K562 (cell line): ENCODE measurements around the gene B3GALT5. TPM values are rescaled to one million over a fixed set of nuclear protein-coding genes. Genes with fewer than 3 reads are reported as not detected.

Source experiments
- ATAC-seq: fragments of 200-7000 bp; cut with Tn5 transposase; 3 replicates; pipeline ENCODE4 v1.9.1; 2020; ENCODE audit warnings: moderate library complexity
- BruUV-seq: library from RNA; stranded (reverse); fragments of 400-500 nt; replicated peaks from 2 replicates; lab custom pipeline; 2021; lab: Mats Ljungman, UMichigan
- CTCF ChIA-PET: fragments of 300-600 bp; formaldehyde crosslinking; extraction: SDS; loops from one replicate; lab custom pipeline; 2021; ENCODE audit warnings: low intra/inter-chr PET ratio; lab: Yijun Ruan, JAX
- POLR2A ChIA-PET: fragments of 300-600, 350-650 bp; sonication (Branson Sonifier 250); formaldehyde crosslinking; extraction: SDS; loops from one replicate; lab custom pipeline; 2021; ENCODE audit warnings: antibody characterized with exemption, inconsistent platforms; lab: Yijun Ruan, JAX
- DNase-seq, 4 experiments: peaks; one replicate each; pipeline versions ENCODE4 v3.0.0 to v3.0.0-alpha.2; 2011 to 2018; ENCODE audit warnings: low spot score in 3 of 4, mixed read lengths in 3 of 4; ENCODE audit errors: extremely low read depth in 1 of 4
- FAIRE-seq: peaks from 2 replicates; lab custom pipeline; 2011; peaks lifted over from hg19 to GRCh38; lab: Jason Lieb, UNC
- H2AFZ ChIP-seq: 2 replicates; pipeline ENCODE4 v1.6.0; 2011; ENCODE audit warnings: low read depth, low read length, control low read depth, inconsistent platforms
- H3K27ac ChIP-seq: fragments of 200-600 bp; 3 replicates; pipeline ENCODE4 v1.8.0; 2011; ENCODE audit warnings: low read depth, mild to moderate bottlenecking, control low read depth, inconsistent platforms, low read length, moderate library complexity, mixed read lengths; ENCODE audit errors: extremely low read depth
- H3K27me3 ChIP-seq, 2 experiments: fragments of 300-600 bp in 1 of 2; 2 replicates in 1 of 2; 3 replicates in 1 of 2; pipeline versions ENCODE4 v1.6.0 to v1.8.0; 2011; ENCODE audit warnings: inconsistent platforms in 2 of 2, low read length in 2 of 2, mild to moderate bottlenecking in 1 of 2, mixed read lengths in 1 of 2, moderate library complexity in 1 of 2; ENCODE audit not compliant: control insufficient read depth in 2 of 2, insufficient read depth in 2 of 2
- H3K36me3 ChIP-seq: fragments of 300-600 bp; 3 replicates; pipeline ENCODE4 v1.8.0; 2011; ENCODE audit warnings: mild to moderate bottlenecking, low read length, inconsistent platforms; ENCODE audit not compliant: control insufficient read depth, insufficient read depth
- H3K4me1 ChIP-seq, 2 experiments: fragments of 200-600 bp in 1 of 2; replicated peaks in 1 of 2; 2 replicates in 1 of 2; 3 replicates in 1 of 2; pipeline versions ENCODE4 v1.5.1 to v1.8.0; 2011; ENCODE audit warnings: inconsistent platforms in 2 of 2, low read length in 2 of 2, mild to moderate bottlenecking in 1 of 2, mixed read lengths in 1 of 2, moderate library complexity in 1 of 2; ENCODE audit not compliant: control insufficient read depth in 2 of 2, insufficient read depth in 2 of 2
- H3K4me2 ChIP-seq: 2 replicates; pipeline ENCODE4 v1.6.1; 2011; ENCODE audit warnings: low read length, control low read depth, inconsistent platforms, mixed read lengths; ENCODE audit not compliant: insufficient read depth
- H3K4me3 ChIP-seq: fragments of 200-600 bp; sonication (generic), shearing (Covaris generic); 2 replicates; pipeline ENCODE4 v1.5.1; 2016; ENCODE audit warnings: control low read depth, inconsistent platforms
- H3K79me2 ChIP-seq: fragments of 200-600 bp; 3 replicates; pipeline ENCODE4 v1.8.0; 2011; ENCODE audit warnings: low read length, inconsistent platforms; ENCODE audit not compliant: control insufficient read depth, insufficient read depth
- H3K9ac ChIP-seq, 2 experiments: 2 replicates each; pipeline versions ENCODE4 v1.6.0 to v1.6.1; 2011; ENCODE audit warnings: low read depth in 2 of 2, low read length in 2 of 2, control low read depth in 1 of 2, inconsistent platforms in 1 of 2, mild to moderate bottlenecking in 1 of 2, mixed read lengths in 1 of 2; ENCODE audit not compliant: insufficient read depth in 1 of 2
- H3K9me1 ChIP-seq: one replicate; pipeline ENCODE4 v1.6.0; 2011; ENCODE audit warnings: inconsistent platforms, mild to moderate bottlenecking, low read length, moderate library complexity; ENCODE audit not compliant: control insufficient read depth, insufficient read depth
- H3K9me3 ChIP-seq: replicated peaks from 2 replicates; pipeline ENCODE4 v1.5.1; 2011; ENCODE audit warnings: low read depth, low read length, inconsistent platforms; ENCODE audit not compliant: control insufficient read depth, insufficient read depth
- H4K20me1 ChIP-seq: replicated peaks from 2 replicates; pipeline ENCODE4 v1.6.1; 2011; ENCODE audit warnings: low read length, inconsistent platforms, mixed read lengths; ENCODE audit not compliant: control insufficient read depth, insufficient read depth
- C11orf30 ChIP-seq: fragments of 450-650 bp; IDR thresholded peaks from 2 replicates; pipeline ENCODE4 v1.6.1; 2016; ENCODE audit warnings: low read depth, mild to moderate bottlenecking
- E2F3 ChIP-seq: fragments of 250-450 bp; sonication (Bioruptor Pico); IDR thresholded peaks from 2 replicates; pipeline ENCODE4 v1.4.0; 2020; ENCODE audit warnings: mild to moderate bottlenecking
- FOXJ3 ChIP-seq: sonication (generic); formaldehyde crosslinking; IDR thresholded peaks from 2 replicates; pipeline ENCODE4 v1.4.0; 2020; ENCODE audit warnings: mild to moderate bottlenecking, missing genetic modification reagents
- MYBL2 ChIP-seq, 2 experiments: fragments of 450-650 bp in 1 of 2; sonication (generic) in 1 of 2; formaldehyde crosslinking in 1 of 2; IDR thresholded peaks; 2 replicates each; pipeline versions ENCODE4 v1.6.1 to v1.8.1; 2017 to 2022; ENCODE audit warnings: borderline replicate concordance in 1 of 2, inconsistent platforms in 1 of 2, low read depth in 1 of 2, mild to moderate bottlenecking in 1 of 2, missing genetic modification reagents in 1 of 2, moderate library complexity in 1 of 2
- SPI1 ChIP-seq: IDR thresholded peaks from 2 replicates; pipeline ENCODE4 v1.6.1; 2011; ENCODE audit warnings: low read depth, low read length, control low read depth, borderline replicate concordance
- TFAM ChIP-seq: fragments of 250-450 bp; sonication (Bioruptor Pico); conservative IDR thresholded peaks from 2 replicates; pipeline ENCODE4 v1.5.0; 2021; ENCODE audit warnings: mild to moderate bottlenecking, moderate library complexity
- ZBTB17 ChIP-seq: fragments of 450-650 bp; formaldehyde crosslinking; IDR thresholded peaks from 2 replicates; pipeline ENCODE4 v1.4.0; 2020; ENCODE audit warnings: mild to moderate bottlenecking
- ZNF589 ChIP-seq: fragments of 200-800 bp; sonication (Bioruptor generic); IDR thresholded peaks from 2 replicates; pipeline ENCODE4 v1.6.1; 2016; ENCODE audit warnings: low read depth, missing genetic modification characterization, missing compliant biosample characterization
- ZNF76 ChIP-seq: fragments of 250-450 bp; sonication (Bioruptor Pico); IDR thresholded peaks from 2 replicates; pipeline ENCODE4 v1.4.0; 2020; ENCODE audit warnings: mild to moderate bottlenecking, moderate library complexity, borderline replicate concordance
- WGBS: fragments of 100-300 bp; shearing (Covaris generic); methylation state at CpG from one replicate; pipeline ENCODE4 v1.1.6; 2016; ENCODE audit warnings: low coverage, mixed read lengths; ENCODE audit not compliant: insufficient coverage; ENCODE audit errors: missing lambda C conversion rate; 5-methylcytosine and 5-hydroxymethylcytosine counted together
- in situ Hi-C: fragments of 300-500 bp; cut with MboI; formaldehyde crosslinking; loops from 4 replicates; pipeline ENCODE4 v1.15.0; 2018; ENCODE audit warnings: inconsistent platforms, mixed read lengths
- intact Hi-C: fragments of 100-400 bp; cut with micrococcal nuclease; formaldehyde crosslinking; loops from 2 replicates; pipeline ENCODE4 v1.14.2; 2022
- polyA plus RNA-seq, 8 experiments: library from polyadenylated mRNA; depleted of rRNA in 4 of 8; stranded (reverse) in 5 of 8; unstranded in 3 of 8; fragments of >200 nt; fragmentation: Nextera tagmentation in 2 of 8; fragmentation: Illumina TruSeq in 1 of 8; extraction: Ambion mirVana in 2 of 8; extraction: Trizol in 1 of 8; gene quantifications; 2 replicates each; pipeline versions ENCODE4 v1.2.1 to v1.2.3, GENCODE V29; 2011 to 2014; ENCODE audit warnings: inconsistent platforms in 1 of 8, missing spikeins in 1 of 8
- total RNA-seq, 7 experiments: library from RNA; depleted of rRNA in 6 of 7; stranded (reverse); fragments of >200 nt in 6 of 7; fragmentation: Illumina TruSeq in 2 of 7; extraction: Trizol in 2 of 7; gene quantifications; 2 replicates each; pipeline versions ENCODE4 v1.2.1 to v1.2.3, GENCODE V29; 2011 to 2021; ENCODE audit warnings: low replicate concordance in 1 of 7
- TF ChIP-seq, protein P1 (sequence below), 2 experiments: fragments of 250-450 bp in 1 of 2; fragments of 450-650 bp in 1 of 2; sonication (Bioruptor Pico) in 1 of 2; IDR thresholded peaks; 2 replicates each; pipeline versions ENCODE4 v1.6.1 to v1.8.0; 2016 to 2021; ENCODE audit warnings: mild to moderate bottlenecking in 2 of 2, moderate library complexity in 2 of 2, missing compliant biosample characterization in 1 of 2, missing genetic modification characterization in 1 of 2
- TF ChIP-seq, protein P2 (sequence below), 2 experiments: fragments of 450-650 bp; IDR thresholded peaks; 2 replicates each; pipeline ENCODE4 v1.6.1; 2016; ENCODE audit warnings: mild to moderate bottlenecking in 2 of 2, borderline replicate concordance in 1 of 2, low read depth in 1 of 2, moderate library complexity in 1 of 2

Gene B3GALT5
- total and polyA plus RNA-seq, 9 of the 15 experiments (the other 6 are each of a cell fraction or from before 2014, with no cell fraction given), result 0.02 TPM; not detected in 8

DNA sequence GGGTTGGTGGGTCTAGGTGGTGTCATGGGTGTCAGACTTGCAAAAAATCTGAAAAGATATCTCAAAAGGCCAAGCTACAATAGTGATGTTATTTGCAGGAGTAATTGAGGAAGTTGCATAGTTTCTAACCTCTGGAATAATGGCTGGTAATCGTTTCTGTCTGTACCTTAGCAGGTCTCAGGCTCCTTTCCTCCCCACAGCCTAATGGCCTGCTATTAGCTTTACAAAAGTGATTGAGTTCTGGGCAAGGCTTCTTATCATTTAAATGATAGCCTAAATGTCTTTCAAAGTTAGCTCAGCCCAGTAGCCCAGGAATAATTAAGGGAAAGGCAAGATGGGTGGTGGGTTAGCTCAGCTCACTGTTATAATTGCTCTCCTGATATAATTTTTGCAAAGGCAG lies 94.6 kb downstream of the B3GALT5 start:
- H2AFZ ChIP-seq, result no peak overlapping the region
- no peak overlapping the region for H3K4me3 ChIP-seq
- H3K36me3 ChIP-seq, result no peaks in the 10 kb centered on the region
- intact Hi-C loops (no loop called here), in situ Hi-C loops (no loop called here)
- no peaks in the 10 kb centered on the region for H3K79me2 ChIP-seq
- H3K9ac ChIP-seq, result no peak overlapping the region
- H3K4me2 ChIP-seq, result no peak overlapping the region
- no peak overlapping the region for H3K27ac ChIP-seq
- ChIA-PET POLR2A (interaction anchor here (0.6 to 1.1 kb wide), 3 partner anchors 15 to 188 kb away, joined by 3 to 5 read pairs (median 3); no protein-coding TSS in a partner anchor), CTCF (no interaction called here)
- BruUV-seq, result no TSS peak
- H4K20me1 ChIP-seq, result no peaks in the 10 kb centered on the region
- H3K9me3 ChIP-seq, result no peaks in the 10 kb centered on the region
- FAIRE-seq (no peak), ATAC-seq (no peak), DNase-seq (no peak)
- WGBS, result 0% methylated on average over 1 of the region's 1 CpG
- H3K9me1 ChIP-seq, result no peaks in the 10 kb centered on the region
- H3K4me1 ChIP-seq, result no peaks in the 10 kb centered on the region
- peaks cover 0 to 10% of the 10 kb centered on the region in 2 experiments; a peak in 1 of 5 replicates for H3K27me3 ChIP-seq
- TF ChIP-seq, protein P1, sequence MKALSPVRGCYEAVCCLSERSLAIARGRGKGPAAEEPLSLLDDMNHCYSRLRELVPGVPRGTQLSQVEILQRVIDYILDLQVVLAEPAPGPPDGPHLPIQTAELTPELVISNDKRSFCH (CRISPR knock-in tag; IDR thresholded peaks at IDR 0.05), result no peak
- TF ChIP-seq, protein P1 (tag; IDR thresholded peaks at IDR 0.05), result no peak
- TF ChIP-seq E2F3 (CRISPR knock-in tag), result no peak
- TF ChIP-seq FOXJ3 (CRISPR knock-in tag), result no peak
- TF ChIP-seq MYBL2 (IDR thresholded peaks at IDR 0.05; ENCODE audit: low read depth), result no peak
- TF ChIP-seq MYBL2 (CRISPR knock-in tag; IDR thresholded peaks at IDR 0.05; ENCODE audit: borderline replicate concordance), result no peak
- no peak for TF ChIP-seq ZBTB17 (CRISPR knock-in tag)
- TF ChIP-seq ZNF76 (CRISPR knock-in tag), result no peak
- TF ChIP-seq ZNF589 (CRISPR knock-in tag), result no peak
- TF ChIP-seq, protein P2, sequence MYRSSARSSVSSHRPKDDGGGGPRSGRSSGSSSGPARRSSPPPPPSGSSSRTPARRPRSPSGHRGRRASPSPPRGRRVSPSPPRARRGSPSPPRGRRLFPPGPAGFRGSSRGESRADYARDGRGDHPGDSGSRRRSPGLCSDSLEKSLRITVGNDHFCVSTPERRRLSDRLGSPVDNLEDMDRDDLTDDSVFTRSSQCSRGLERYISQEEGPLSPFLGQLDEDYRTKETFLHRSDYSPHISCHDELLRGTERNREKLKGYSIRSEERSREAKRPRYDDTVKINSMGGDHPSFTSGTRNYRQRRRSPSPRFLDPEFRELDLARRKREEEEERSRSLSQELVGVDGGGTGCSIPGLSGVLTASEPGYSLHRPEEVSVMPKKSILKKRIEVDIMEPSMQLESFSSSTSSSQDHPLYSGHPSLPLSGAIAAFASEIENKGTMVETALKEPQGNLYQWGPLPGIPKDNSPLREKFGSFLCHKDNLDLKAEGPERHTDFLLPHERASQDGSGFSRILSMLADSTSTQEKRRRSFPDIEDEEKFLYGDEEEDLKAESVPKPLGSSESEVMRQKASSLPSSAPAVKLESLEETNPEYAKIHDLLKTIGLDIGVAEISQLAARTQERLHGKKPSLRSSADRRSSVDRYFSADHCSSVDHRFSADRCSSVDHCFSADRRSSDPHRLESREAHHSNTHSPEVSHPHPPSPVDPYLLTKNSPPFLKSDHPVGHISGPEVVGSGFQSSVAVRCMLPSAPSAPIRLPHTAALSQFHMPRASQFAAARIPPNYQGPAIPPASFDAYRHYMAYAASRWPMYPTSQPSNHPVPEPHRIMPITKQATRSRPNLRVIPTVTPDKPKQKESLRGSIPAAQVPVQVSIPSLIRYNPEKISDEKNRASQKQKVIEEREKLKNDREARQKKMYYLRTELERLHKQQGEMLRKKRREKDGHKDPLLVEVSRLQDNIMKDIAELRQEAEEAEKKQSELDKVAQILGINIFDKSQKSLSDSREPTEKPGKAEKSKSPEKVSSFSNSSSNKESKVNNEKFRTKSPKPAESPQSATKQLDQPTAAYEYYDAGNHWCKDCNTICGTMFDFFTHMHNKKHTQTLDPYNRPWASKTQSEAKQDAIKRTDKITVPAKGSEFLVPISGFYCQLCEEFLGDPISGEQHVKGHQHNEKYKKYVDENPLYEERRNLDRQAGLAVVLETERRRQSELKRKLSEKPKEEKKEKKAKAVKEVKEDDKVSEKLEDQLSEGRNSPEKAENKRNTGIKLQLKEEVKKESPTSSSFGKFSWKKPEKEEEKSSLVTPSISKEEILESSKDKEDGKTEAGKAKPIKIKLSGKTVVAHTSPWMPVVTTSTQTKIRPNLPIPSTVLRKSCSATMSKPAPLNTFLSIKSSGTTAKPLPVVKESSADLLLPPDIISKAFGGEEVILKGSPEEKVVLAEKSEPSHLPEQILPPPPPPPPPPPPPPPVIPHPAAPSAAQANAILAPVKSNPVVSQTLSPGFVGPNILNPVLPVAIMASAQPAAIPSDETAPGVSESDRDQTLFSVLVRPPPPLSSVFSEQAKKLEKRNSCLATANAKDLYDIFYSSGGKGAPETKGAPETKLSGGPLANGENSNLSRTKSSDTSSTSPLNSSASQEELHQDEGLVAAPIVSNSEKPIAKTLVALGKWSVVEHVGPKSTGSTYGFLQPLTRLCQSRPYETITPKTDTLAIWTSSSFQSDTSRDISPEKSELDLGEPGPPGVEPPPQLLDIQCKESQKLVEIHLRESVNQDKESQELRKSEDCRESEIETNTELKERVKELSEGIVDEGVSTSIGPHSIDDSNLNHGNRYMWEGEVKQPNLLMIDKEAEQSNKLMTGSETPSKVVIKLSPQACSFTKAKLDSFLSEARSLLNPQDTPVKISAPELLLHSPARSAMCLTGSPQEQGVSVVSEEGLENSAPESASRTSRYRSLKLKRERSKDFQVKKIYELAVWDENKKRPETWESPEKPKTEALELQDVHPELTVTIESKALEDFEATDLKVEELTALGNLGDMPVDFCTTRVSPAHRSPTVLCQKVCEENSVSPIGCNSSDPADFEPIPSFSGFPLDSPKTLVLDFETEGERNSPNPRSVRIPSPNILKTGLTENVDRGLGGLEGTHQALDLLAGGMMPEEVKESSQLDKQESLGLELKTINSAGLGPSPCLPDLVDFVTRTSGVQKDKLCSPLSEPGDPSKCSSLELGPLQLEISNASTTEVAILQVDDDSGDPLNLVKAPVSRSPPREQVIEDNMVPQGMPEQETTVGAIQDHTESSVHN (IDR thresholded peaks at IDR 0.05; ENCODE audit: borderline replicate concordance in 1 of 2, low read depth in 1 of 2), result no peak
- TF ChIP-seq TFAM, result no peak
- TF ChIP-seq C11orf30, result no peak
- TF ChIP-seq SPI1, result no peak
